HG03378 (cell line): ENCODE data around the gene MC2R.
"Not testable (repeated sequence)": the region's sequence is repeated elsewhere in the genome, so short reads cannot be mapped to it uniquely, and the experiment has no call there.

ENCODE experiments used
- ATAC-seq: cut with Tn5 transposase; IDR thresholded peaks from one replicate; pipeline ENCODE4 v1.9.1; 2021; ENCODE audit warnings: mild to moderate bottlenecking, moderate library complexity; ENCODE audit not compliant: unreplicated experiment

Gene MC2R

GRCh38 chr18:13894531-13894930 is 20.8 kb downstream of the MC2R start:
- ATAC-seq, result no peak

DNA sequence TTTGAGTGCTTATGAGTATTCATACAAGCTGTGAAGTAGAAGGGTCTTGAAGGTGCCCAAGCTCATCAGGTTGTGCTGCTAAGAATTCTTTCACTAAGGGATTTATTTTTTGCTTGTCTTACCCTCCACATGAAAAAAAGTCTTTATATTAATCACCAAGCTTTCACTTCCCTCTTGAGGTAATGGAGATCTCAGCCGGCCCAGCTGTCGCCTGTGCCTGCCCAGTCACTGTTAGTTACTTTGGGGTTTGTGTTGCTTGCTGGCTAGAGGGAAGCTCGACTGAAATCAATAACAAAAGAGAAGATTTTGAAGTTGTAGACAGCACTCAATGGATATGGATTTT is 21.9 kb downstream of the MC2R start:
- peak; percentile 99 for ATAC-seq

DNA sequence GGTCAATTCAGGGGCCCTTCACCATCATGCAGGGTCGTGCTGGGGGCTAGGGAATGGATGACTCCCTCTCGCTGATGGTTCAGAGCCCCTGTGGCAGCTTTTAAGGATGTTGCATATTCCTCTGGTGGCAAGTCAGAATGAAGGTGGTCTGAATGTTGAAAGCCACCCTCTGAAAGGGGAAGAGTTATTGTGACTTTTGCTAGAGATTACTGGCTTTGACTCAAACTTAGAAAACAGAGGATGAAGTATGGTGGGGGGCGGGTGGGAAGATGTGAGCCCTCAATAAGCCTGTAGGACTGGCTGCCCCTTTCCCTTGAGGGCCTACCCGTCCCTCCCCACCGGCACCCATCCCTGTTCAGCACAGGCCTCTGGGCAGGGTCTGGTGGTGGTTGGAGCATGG is 23.2 kb downstream of the MC2R start:
- ATAC-seq, result no peak

DNA sequence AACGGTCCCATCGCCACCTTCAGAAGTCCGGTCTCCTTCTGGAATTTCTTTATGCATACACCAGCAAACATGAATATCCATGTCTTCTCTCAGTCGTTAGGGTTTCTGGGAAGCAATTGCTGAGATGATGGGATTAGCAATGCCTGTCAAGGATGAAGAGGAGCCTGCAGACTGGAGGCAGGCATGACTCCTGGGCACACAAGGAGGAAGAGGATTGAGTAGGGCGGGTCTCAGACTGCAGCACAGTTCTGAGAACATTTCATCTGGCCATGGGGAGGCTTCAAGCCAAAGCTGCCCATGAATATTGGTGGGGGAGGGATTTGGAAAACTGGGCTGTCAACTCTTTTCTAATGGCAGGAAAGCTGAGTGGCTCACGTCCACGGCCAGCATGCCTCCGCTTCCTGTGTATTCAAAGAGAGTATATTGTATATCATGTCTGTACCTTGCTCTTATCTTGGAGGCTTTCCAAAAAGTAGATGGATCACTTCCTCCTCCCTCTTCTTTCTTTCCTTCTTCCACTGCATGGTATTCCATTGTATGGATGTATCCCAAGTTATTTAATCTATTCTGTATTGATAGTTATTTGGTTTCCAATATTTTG is 24.5 kb downstream of the MC2R start:
- ATAC-seq, result no peak

GRCh38 chr18:13889671-13890070 is 25.7 kb downstream of the MC2R start:
- no peak for ATAC-seq

GRCh38 chr18:13888191-13888716 is 27.1 kb downstream of the MC2R start:
- no peak for ATAC-seq

- ATAC-seq, result no peak
Observed at GRCh38 chr18:13885009-13885408, 30.3 kb downstream of the MC2R start.

- no peak for ATAC-seq
Observed at GRCh38 chr18:13879937-13880336, 35.4 kb downstream of the MC2R start.

DNA sequence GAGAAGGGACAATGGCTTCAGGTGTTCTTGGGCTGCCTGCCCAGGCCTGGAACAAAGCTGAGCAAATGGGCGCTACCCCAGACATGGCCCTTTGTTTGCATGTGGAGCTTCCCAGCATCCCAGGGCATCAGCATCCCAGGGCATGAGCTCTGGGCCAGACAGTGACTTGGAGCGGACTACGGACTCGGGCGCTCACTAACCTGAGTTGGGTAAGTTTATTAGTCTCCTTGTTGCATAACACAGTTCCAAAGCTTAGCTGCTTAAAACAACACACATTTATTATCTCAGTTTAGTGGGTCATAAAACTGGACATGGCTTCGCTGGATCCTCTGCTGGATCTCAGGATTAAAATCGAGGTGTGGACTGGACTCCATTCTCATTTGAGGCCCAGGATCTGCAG is 35.8 kb downstream of the MC2R start:
- no peak for ATAC-seq

- no peak for ATAC-seq
Observed at GRCh38 chr18:13878857-13879256, 36.5 kb downstream of the MC2R start.

DNA sequence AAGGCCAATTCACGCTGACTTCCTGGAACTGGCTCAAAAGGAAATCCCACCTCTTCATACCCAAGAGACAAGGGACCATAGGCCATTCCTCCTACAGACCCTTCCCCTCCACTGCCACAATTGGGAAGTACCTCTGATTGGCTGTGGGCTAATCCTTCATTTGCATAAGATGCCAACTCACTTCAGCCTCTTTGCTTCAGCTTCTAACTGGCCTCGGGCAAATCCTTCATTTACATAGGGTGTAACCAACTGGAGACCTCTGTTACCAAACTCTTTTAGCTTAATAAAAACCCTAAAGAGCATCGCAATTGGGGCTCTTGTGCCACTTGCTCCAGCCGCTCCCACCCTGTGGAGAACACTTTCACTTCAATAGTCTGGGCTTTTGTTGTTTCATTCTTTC is 38.2 kb downstream of the MC2R start:
- ATAC-seq, result no peak

DNA sequence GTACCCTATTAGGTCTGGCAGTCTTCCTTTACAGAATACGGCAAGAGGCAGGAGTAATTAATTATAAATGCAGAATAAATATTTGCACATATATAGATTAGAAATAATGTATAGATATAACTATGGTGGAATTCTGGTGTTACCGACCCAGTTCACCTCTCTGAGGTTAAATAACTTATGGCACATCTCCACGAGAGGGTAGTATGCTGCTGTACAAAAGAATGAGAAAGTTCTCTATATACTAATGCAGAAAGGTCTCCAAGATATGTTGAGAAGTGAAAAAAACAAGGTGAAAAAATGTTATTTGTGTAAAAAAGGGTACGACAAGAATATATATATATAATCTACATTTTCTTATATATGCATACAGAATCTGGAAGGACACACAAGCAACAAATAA is 40.8 kb downstream of the MC2R start:
- ATAC-seq, result no peak

DNA sequence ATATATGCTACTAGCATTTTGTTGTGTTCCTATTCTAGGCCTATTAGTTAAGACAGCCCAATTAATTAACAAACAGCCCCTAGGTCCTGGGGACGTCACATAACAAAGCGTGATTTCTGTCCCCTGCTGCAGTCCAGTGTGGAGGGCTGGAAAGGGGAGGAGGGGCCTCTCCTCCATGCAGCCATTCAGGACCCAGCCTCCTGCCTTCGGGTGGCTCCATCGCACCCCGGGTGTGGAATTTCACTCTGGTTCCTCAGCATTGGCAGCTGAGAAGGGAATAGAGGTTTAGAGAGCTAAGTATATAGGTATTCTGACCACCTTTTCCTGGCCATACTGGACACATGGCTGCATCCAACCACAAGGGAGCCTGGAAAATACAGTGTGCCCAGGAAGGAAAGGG is 42.4 kb downstream of the MC2R start:
- ATAC-seq, result no peak

DNA sequence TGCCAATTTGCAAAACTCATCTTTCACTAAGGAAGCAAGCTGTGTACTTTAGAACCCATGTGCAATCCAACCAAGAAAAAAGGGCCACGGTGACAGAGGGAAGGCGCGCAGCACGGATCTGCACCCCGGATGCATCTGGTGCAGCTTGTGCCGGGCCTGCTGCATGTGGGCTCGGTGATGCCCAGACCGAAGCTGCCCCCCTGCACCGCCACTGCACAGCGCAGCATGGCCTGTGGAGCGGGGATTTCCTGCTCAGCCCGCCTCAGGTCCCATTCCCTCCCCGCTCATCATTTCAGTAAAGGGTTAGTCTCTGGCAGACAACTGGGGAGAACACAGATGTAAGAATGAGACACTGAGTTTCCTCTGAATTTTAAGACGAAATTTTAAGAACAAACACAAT is 43.0 kb downstream of the MC2R start:
- no peak for ATAC-seq

DNA sequence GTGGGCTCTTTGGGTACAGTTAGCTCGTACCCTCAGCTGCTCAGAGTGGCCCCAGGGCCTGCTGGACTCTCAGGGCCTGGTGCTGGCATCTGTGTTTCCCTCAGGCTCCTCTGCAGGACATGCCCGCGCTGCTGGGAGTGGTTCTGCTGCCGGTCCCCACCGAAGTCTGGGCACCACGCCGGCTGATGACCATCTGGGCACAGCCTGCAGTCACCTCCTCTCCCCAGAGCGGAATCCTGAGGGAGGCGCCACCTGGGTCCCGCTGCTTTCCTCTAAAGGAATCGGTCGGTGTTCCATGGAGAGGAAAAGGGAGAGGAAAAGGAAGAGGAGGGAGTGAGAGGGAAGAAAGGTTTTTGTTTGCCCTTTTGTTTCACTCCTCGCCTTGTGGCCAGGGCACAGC is 43.6 kb downstream of the MC2R start:
- ATAC-seq, result no peak

DNA sequence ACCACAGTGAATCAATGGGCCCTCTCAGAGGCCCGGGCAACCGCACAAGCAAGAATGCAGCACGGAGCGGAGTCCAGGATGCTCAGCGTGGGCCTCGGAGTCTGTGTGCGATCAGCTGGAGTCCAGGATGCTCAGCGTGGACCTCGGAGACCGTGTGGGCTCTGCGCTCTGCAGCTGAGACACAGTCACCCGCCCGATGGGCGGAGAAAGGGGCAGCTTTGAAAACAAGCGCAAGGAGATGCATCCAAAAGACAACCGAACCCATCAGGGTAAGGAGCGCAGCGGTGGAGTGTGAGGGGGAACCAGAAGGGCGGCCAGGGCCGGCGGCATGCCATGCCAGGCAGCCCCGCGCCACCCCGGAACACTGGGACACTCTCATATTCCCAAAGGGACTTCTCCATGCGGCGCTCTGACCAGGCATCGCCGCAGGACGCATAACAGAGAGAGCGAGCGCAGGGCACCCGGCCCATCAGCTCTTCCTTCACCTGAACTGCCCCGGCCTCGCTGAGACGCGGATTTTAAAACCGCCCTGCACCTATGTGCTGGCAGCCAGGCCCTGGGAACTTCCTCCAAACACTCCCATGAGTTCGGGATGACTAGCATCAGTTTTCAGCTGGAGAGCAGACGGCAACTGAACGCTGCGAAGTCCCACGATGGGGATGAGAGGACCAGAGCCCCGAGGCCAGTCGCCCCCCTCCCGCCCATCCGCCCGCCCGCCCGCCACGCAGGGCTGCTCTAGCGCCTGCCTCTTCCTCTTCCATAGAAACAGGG is 46.6 kb downstream of the MC2R start:
- ATAC-seq, result no peak

DNA sequence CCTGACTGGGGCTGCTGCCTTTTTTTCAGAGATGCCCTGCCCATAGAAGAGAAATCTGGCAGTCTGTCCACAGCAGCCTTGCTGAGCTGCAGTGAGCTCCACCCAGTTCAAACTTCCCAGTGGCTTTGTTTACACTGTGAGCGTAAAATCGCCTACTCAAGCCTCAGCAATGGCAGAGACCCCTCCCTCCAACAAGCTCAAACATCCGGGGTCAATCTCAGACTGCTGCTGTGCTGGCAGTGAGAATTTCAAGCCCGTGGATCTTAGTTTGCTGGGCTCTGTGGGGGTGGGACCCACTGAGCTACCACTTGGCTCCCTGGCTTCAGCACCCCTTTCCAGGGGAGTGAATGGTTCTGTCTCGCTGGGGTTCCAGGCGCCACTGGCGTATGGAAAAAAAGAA is 52.4 kb downstream of the MC2R start:
- not testable (repeated sequence) for ATAC-seq

DNA sequence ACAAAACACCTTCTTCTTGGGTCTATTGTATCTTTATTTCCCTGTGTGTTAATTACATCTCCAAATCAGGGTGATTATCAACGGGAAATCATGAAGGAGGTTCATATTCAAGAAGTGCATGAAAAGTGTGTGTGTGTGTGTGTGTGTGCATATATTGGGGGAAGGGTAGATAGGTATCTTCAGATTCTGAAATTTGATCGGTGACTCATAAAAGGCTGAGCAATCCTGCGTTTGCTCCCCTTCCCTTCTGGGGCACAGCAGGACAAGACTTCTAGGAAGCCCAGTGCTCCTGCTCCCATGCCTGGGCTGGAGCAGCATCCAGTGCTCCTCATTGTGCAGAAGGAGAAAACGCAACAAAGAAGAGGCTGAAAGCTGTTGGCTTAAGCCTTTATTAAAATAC is 65.5 kb downstream of the MC2R start:
- ATAC-seq, result no peak

DNA sequence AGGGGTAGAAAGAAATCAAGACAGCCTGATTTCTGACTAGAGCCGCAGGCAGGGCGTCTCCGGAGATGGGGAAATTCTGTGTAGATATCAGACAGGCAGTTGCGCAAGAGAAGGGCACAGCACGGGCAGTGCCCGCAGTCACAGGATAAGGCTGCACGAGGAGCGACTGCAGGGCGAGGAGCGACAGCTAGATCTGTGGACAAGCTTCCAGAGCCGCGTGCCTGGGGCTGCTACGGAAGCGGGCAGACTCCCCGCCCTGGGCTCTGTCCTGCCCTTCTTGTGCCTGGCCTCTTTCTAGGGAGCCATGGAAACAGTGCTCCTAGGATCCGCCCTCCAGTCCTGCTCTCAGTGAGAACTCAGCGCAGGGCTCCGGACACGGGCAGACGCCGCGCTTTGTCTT is 78.8 kb downstream of the MC2R start:
- ATAC-seq, result no peak

- ATAC-seq, result no peak
Observed at GRCh38 chr18:13835202-13835601, 80.1 kb downstream of the MC2R start.

DNA sequence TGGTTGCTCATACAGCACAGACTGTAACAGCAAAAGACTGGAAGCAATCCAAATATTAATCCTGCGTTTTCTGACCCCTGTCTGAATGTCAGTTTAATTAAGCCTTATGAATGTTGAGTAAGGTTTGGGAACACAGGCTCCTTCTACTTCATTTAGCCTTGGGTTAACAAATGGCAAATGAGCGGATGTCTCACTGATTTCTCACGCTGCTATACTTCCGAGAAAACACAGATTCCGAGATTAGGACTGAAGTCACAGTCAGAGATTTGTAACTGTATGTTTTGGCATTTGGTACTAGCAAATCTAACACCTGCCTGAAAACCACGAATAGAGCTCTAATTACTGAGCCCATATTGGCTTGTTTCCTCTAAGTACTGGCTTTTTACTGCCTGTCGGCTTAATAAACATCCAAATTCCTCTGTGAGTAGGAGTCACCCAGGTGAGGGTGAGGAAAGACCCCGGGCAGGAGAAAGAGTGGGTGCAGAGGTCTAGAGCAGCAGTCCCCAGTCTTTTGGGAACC is 80.8 kb downstream of the MC2R start:
- no peak for ATAC-seq
